Loucy (cell line): ENCODE data around the gene KAZALD1.

ENCODE experiments used
- EZH2phosphoT487 ChIP-seq: fragments of 200-600 bp; IDR thresholded peaks from 2 replicates; pipeline ENCODE4 v1.6.1; 2018; ENCODE audit warnings: antibody characterized with exemption, mild to moderate bottlenecking, moderate library complexity, borderline replicate concordance
- TF ChIP-seq, protein P1 (sequence below): fragments of 200-600 bp; sonication (generic); conservative IDR thresholded peaks from 2 replicates; pipeline ENCODE4 v1.5.1; 2014; ENCODE audit warnings: mild to moderate bottlenecking, antibody characterized with exemption, low read length

DNA sequence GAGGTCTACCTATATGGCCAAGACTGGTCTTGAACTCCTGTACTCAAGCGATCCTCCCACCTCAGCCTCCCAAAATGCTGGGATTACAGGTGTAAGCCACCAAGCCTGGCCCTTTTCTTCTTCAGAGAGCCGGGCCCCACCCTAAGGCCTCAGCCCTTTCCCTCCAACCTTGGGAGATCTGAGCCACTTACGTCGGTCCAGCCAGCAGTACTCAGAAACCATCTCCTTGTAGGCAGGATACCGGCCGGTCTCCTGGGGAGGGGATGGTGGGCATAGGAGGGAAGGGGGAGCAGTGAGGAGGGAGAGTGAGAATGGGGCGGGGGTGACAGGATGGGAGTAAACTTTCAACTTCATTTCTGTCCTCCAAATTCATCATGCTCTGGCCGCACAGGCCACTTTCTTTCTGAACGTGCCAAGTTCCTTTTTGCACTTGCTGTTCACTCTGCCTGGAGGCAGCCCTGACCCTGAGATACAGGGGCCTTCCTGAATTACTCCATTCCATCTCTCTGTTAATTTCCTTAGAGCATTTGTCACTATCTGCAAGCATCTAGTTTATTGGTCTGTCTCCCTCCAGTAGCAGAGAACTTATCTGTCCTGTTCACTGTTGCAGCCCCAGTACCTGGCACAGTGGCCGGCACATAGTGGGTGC, 41.2 kb upstream of the KAZALD1 start:
- TF ChIP-seq, protein P1, sequence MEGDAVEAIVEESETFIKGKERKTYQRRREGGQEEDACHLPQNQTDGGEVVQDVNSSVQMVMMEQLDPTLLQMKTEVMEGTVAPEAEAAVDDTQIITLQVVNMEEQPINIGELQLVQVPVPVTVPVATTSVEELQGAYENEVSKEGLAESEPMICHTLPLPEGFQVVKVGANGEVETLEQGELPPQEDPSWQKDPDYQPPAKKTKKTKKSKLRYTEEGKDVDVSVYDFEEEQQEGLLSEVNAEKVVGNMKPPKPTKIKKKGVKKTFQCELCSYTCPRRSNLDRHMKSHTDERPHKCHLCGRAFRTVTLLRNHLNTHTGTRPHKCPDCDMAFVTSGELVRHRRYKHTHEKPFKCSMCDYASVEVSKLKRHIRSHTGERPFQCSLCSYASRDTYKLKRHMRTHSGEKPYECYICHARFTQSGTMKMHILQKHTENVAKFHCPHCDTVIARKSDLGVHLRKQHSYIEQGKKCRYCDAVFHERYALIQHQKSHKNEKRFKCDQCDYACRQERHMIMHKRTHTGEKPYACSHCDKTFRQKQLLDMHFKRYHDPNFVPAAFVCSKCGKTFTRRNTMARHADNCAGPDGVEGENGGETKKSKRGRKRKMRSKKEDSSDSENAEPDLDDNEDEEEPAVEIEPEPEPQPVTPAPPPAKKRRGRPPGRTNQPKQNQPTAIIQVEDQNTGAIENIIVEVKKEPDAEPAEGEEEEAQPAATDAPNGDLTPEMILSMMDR = no peak
- TF ChIP-seq EZH2phosphoT487 = no peak
